ENCODE measurements around the gene SYNPO. TPM values are rescaled to one million over a fixed set of nuclear protein-coding genes. Genes with fewer than 3 reads are reported as not detected.
A peak's percentile ranks its signal among the peaks of the same experiment; 100 is the strongest.

Gene SYNPO
- total RNA-seq, 1 donor from 2014 or later: 49.3 TPM

DNA sequence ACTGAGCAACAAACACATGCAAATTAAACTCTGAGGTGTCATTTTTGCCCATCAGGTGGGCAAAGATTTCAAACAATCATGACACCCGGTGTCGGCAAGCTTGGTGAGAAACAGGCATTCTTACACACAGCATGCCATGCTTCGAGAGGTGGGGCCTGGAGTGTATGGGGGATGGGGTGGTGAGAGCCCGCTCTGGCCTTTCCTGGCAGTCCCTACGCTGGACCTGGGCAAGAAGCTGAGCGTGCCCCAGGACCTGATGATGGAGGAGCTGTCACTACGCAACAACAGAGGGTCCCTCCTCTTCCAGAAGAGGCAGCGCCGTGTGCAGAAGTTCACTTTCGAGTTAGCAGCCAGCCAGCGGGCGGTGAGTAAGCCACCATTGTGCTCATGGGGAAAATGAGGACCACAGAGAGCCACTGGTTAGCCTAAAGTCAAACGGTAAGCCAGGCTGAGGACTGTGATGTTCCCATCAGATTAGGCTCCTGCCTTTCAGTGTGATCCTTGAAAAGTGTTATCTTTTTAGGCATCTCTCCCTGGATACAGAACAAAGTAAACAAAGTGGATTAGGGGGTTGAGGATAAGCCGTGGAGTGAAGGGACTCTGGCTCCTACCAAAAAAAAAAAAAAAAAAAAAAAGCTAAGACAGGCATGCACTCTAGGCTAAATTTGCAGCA lies 30.0 kb downstream of the SYNPO start:
- ATAC-seq (ENCODE audit: low read depth) (no peak), DNase-seq (no peak)
- ChIA-PET CTCF (no interaction called here), POLR2A (interaction anchor here (0.6 kb wide), 1 partner anchor 221 kb away, joined by 3 read pairs; no protein-coding TSS in a partner anchor)
- intact Hi-C loops (cut with micrococcal nuclease): no loop called here
- Mint-ChIP-seq H3K27me3 (peaks cover 23% of the 10 kb centered on the region), H3K4me3 (peak overlapping the region; percentile 60), H3K27ac (no peak overlapping the region), H3K4me1 (peaks cover 16% of the 10 kb centered on the region), H3K9me3 (no peaks in the 10 kb centered on the region), H3K36me3 (ENCODE audit: low read depth) (no peaks in the 10 kb centered on the region)
- TF ChIP-seq, protein P1, sequence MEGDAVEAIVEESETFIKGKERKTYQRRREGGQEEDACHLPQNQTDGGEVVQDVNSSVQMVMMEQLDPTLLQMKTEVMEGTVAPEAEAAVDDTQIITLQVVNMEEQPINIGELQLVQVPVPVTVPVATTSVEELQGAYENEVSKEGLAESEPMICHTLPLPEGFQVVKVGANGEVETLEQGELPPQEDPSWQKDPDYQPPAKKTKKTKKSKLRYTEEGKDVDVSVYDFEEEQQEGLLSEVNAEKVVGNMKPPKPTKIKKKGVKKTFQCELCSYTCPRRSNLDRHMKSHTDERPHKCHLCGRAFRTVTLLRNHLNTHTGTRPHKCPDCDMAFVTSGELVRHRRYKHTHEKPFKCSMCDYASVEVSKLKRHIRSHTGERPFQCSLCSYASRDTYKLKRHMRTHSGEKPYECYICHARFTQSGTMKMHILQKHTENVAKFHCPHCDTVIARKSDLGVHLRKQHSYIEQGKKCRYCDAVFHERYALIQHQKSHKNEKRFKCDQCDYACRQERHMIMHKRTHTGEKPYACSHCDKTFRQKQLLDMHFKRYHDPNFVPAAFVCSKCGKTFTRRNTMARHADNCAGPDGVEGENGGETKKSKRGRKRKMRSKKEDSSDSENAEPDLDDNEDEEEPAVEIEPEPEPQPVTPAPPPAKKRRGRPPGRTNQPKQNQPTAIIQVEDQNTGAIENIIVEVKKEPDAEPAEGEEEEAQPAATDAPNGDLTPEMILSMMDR (IDR thresholded peaks at IDR 0.05): no peak

DNA sequence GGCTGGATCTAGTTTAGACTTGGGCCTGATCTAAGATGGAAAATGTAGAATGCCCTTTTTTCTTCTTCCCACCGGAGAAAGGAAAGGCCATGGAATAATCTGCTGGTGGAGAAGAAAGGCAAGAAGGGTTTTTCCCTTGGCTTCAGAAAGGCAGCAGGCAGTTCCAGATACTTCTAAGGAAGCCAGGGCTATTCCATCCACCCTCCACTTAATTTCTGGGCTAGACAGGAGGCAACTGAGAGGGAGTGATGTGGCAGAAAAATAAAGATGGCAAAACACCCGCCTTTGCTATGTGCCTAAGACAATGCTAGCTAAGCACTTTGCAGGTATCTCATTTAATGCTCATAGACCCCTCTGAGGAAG lies 30.5 kb downstream of the SYNPO start:
- POLR2A ChIA-PET: interaction anchor here (0.6 kb wide), 1 partner anchor 222 kb away, joined by 3 read pairs; no protein-coding TSS in a partner anchor
- intact Hi-C loops (cut with micrococcal nuclease): no loop called here
- peak overlapping the region; percentile 60 for H3K4me3 Mint-ChIP-seq

DNA sequence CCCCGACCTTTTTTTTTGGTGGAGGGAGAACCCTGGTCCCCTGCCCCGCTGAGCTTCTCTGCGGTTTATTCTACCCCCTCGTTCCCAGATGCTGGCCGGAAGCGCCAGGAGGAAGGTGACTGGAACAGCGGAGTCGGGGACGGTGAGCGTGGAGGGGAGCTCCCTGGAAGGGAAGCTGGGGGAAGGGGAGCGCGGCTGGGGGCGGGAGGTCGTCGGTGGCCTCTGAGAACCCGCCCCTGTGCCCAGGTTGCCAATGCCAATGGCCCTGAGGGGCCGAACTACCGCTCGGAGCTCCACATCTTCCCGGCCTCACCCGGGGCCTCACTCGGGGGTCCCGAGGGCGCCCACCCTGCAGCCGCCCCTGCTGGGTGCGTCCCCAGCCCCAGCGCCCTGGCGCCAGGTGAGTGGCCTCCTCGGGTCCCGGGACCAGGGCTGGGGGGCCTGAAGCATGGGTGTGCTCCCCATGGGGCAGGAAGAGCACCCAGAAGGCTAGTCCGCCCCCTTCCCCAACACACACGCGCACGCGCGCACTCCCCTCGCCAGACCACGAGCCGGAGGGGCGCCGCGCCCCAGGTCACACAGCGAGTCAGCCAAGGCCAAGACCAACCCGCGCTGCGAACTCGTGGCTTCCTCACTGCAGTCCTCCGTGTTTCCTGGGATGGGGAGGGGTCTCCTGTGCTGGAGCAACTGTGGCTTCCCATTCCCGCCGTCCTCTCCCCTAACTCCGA lies 31.2 kb downstream of the SYNPO start:
- Mint-ChIP-seq H3K9me3 (no peaks in the 10 kb centered on the region), H3K4me3 (peak overlapping the region; percentile 72), H3K27ac (no peak overlapping the region), H3K4me1 (peaks cover 16% of the 10 kb centered on the region), H3K27me3 (peaks cover 23% of the 10 kb centered on the region), H3K36me3 (ENCODE audit: low read depth) (no peaks in the 10 kb centered on the region)
- intact Hi-C loops (cut with micrococcal nuclease): no loop called here
- ChIA-PET CTCF (no interaction called here), POLR2A (no interaction called here)
- TF ChIP-seq, protein P1 (IDR thresholded peaks at IDR 0.05): no peak
- ATAC-seq (ENCODE audit: low read depth) (peak; percentile 42), DNase-seq (no peak)

More for the DNA sequence above, 30.5 kb downstream of the SYNPO start:
- DNase-seq (no peak), ATAC-seq (ENCODE audit: low read depth) (no peak)
- Mint-ChIP-seq H3K4me1 (peaks cover 16% of the 10 kb centered on the region), H3K27me3 (peaks cover 23% of the 10 kb centered on the region), H3K36me3 (ENCODE audit: low read depth) (no peaks in the 10 kb centered on the region), H3K27ac (no peak overlapping the region), H3K9me3 (no peaks in the 10 kb centered on the region)
- TF ChIP-seq, protein P1 (IDR thresholded peaks at IDR 0.05): no peak
- CTCF ChIA-PET: no interaction called here

DNA sequence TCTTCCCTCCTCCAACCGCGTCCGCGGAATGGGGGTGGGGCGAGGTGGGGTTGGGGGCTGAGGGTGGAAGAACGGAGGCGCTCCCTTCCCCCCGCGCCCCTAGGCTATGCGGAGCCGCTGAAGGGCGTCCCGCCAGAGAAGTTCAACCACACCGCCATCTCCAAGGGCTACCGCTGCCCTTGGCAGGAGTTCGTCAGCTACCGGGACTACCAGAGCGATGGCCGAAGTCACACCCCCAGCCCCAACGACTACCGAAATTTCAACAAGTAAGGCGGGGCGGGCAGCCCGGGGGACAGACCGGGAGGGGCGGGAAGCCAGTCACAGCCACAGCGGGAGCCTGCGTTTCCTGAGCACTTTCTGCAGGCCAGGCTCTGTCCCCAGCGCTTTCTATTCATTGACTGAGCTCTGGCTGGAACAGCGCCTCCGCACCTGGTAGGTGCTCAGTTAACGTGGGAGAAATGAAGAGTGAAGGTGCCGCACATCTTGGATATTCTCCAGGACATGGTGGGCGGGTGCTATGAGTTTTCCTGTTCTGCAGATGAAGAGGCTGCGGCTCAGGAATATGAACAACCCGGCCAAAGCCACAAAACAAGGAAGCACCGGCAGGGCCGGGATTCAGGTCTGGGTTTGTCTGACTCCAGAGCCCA lies 31.9 kb downstream of the SYNPO start:
- DNase-seq: no peak
- H3K9me3 Mint-ChIP-seq: no peaks in the 10 kb centered on the region
- H3K4me1 Mint-ChIP-seq: peaks cover 16% of the 10 kb centered on the region

More for the DNA sequence above, 31.9 kb downstream of the SYNPO start:
- CTCF ChIA-PET: no interaction called here
- ATAC-seq (ENCODE audit: low read depth): peak; percentile 40
- intact Hi-C loops (cut with micrococcal nuclease): no loop called here
- TF ChIP-seq, protein P1 (IDR thresholded peaks at IDR 0.05): no peak
- H3K27me3 Mint-ChIP-seq: peaks cover 23% of the 10 kb centered on the region
- H3K4me3 Mint-ChIP-seq: peak overlapping the region; percentile 72
- no peaks in the 10 kb centered on the region for H3K36me3 Mint-ChIP-seq (ENCODE audit: low read depth)
- H3K27ac Mint-ChIP-seq: no peak overlapping the region
- POLR2A ChIA-PET: no interaction called here
